Vagina (tissue), 2 donors: ENCODE data around the gene MGAT5.

ENCODE experiments used
- CTCF ChIP-seq, 3 experiments: fragments of 450-650 bp in 2 of 3; fragments of 200-600 bp in 1 of 3; sonication (generic) in 1 of 3; IDR thresholded peaks; one replicate each; pipeline ENCODE4 v1.5.1; 2017 to 2019; ENCODE audit warnings: antibody characterized with exemption in 3 of 3, mild to moderate bottlenecking in 2 of 3, moderate library complexity in 2 of 3
- POLR2A ChIP-seq, 2 donors: fragments of 450-650 bp; IDR thresholded peaks; one replicate each; pipeline ENCODE4 v1.6.1; 2017; ENCODE audit warnings: antibody characterized with exemption in 2 of 2, mild to moderate bottlenecking in 2 of 2, moderate library complexity in 2 of 2
- POLR2AphosphoS5 ChIP-seq, 2 donors: sonication (generic); formaldehyde crosslinking; IDR thresholded peaks; one replicate each; pipeline ENCODE4 v1.9.0; 2017; ENCODE audit warnings: antibody characterized with exemption in 2 of 2, mild to moderate bottlenecking in 2 of 2, low read depth in 1 of 2; ENCODE audit not compliant: insufficient read depth in 1 of 2

DNA sequence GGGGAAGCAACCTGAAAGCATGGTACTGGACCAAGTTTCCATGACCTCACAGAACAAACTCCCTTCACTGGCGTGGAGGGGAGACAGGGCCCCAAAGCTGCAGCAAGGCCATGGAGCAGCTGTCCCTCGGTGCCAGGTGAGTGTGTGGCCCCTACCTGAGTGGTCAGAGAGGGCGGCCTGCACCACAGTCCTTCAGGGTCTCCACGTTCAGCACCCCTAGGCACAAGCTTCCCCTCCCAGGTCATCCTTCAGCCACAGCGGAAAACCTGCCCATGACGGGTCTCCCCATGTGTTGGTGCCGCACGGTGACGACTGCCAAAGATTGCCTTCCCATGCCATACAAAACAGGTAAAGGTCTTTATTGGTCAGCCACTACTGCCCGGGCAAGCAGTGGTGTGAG, 201.6 kb downstream of the MGAT5 start:
- TF ChIP-seq CTCF (IDR thresholded peaks at IDR 0.05), result no peak
- no peak for TF ChIP-seq POLR2A (IDR thresholded peaks at IDR 0.05)
- no peak for TF ChIP-seq POLR2AphosphoS5 (IDR thresholded peaks at IDR 0.05; ENCODE audit: insufficient read depth in 1 of 2, low read depth in 1 of 2)
